PC-9 (cell line): ENCODE results near the gene COL4A6. TPM values are rescaled to one million over a fixed set of nuclear protein-coding genes. Genes with fewer than 3 reads are reported as not detected.

Experiments used
- BruUV-seq: library from RNA; stranded (reverse); fragments of 400-500 nt; replicated peaks from 2 replicates; lab custom pipeline; 2021; lab: Mats Ljungman, UMichigan
- CTCF ChIA-PET: fragments of 300-600 bp; sonication (Branson Sonifier 250); formaldehyde crosslinking; loops from one replicate; lab custom pipeline; 2022; ENCODE audit warnings: antibody characterized with exemption; lab: Charles Lee
- POLR2A ChIA-PET: fragments of 300-600 bp; sonication (Branson Sonifier 250); formaldehyde crosslinking; loops from one replicate; lab custom pipeline; 2022; ENCODE audit warnings: antibody characterized with exemption; ENCODE audit not compliant: unreplicated experiment; lab: Charles Lee
- DNase-seq, 2 experiments: peaks; one replicate each; pipeline versions ENCODE4 v3.0.0 to v3.0.0-alpha.2; 2015 to 2022; ENCODE audit warnings: mixed read lengths in 1 of 2
- H2AFZ ChIP-seq: fragments of 200-600 bp; sonication (generic); 2 replicates; pipeline ENCODE4 v1.8.1; 2017; ENCODE audit warnings: antibody characterized with exemption
- H3F3A ChIP-seq: fragments of 200-600 bp; sonication (generic); 2 replicates; pipeline ENCODE4 v1.8.1; 2017; ENCODE audit warnings: antibody characterized with exemption, mild to moderate bottlenecking, low read depth; ENCODE audit not compliant: insufficient read depth
- H3K27ac ChIP-seq: fragments of 200-600 bp; sonication (generic); 2 replicates; pipeline ENCODE4 v1.6.1; 2016; ENCODE audit warnings: mixed run types
- H3K27me3 ChIP-seq: fragments of 200-600 bp; sonication (generic); 2 replicates; pipeline ENCODE4 v1.6.1; 2016; ENCODE audit warnings: low read depth, mixed run types; ENCODE audit not compliant: insufficient read depth
- H3K36me3 ChIP-seq: fragments of 200-600 bp; sonication (generic); 2 replicates; pipeline ENCODE4 v1.6.1; 2016; ENCODE audit warnings: low read depth, mixed run types
- H3K4me1 ChIP-seq: fragments of 200-600 bp; sonication (generic); replicated peaks from 2 replicates; pipeline ENCODE4 v1.6.1; 2016; ENCODE audit warnings: mixed run types; ENCODE audit not compliant: insufficient read depth
- H3K4me2 ChIP-seq: fragments of 200-600 bp; sonication (generic); 2 replicates; pipeline ENCODE4 v1.6.1; 2017; ENCODE audit warnings: mixed run types
- H3K4me3 ChIP-seq: fragments of 200-600 bp; sonication (generic); 2 replicates; pipeline ENCODE4 v1.6.1; 2016; ENCODE audit warnings: mixed run types
- H3K79me2 ChIP-seq: fragments of 200-600 bp; sonication (generic); 2 replicates; pipeline ENCODE4 v1.6.1; 2017; ENCODE audit warnings: low read depth, mixed run types
- H3K9me2 ChIP-seq: fragments of 200-600 bp; sonication (generic); 2 replicates; pipeline ENCODE4 v1.8.1; 2017; ENCODE audit warnings: mild to moderate bottlenecking; ENCODE audit not compliant: insufficient read depth
- H3K9me3 ChIP-seq: fragments of 200-600 bp; sonication (generic); 2 replicates; pipeline ENCODE4 v1.8.1; 2016; ENCODE audit warnings: low read depth; ENCODE audit not compliant: insufficient read depth
- H4K20me1 ChIP-seq: fragments of 200-600 bp; sonication (generic); 2 replicates; pipeline ENCODE4 v1.8.1; 2017; ENCODE audit not compliant: insufficient read depth
- CTCF ChIP-seq: fragments of 200-600 bp; sonication (generic); conservative IDR thresholded peaks from 2 replicates; pipeline ENCODE4 v1.6.1; 2017; ENCODE audit warnings: mixed run types, antibody characterized with exemption, mild to moderate bottlenecking, moderate library complexity
- EZH2 ChIP-seq: fragments of 200-600 bp; sonication (generic); IDR thresholded peaks from 2 replicates; pipeline ENCODE4 v1.8.0; 2017; ENCODE audit warnings: antibody characterized with exemption, low read depth
- intact Hi-C: fragments of 100-400 bp; cut with micrococcal nuclease; formaldehyde crosslinking; loops from one replicate; pipeline ENCODE4 v1.10.0; 2022; ENCODE audit not compliant: unreplicated experiment
- total RNA-seq: library from RNA; stranded (reverse); gene quantifications from 2 replicates; pipeline ENCODE4 v1.2.3, GENCODE V29; 2021

COL4A6 gene
- total RNA-seq, 1 experiment from 2014 or later, result 15.5 TPM

- no peak overlapping the region for H3K4me2 ChIP-seq
- intact Hi-C loops, result no loop called here
- no peak for DNase-seq
- no peak overlapping the region for H2AFZ ChIP-seq
- H3K4me3 ChIP-seq, result no peak overlapping the region
- BruUV-seq, result no TSS peak
- no peaks in the 10 kb centered on the region for H3K9me3 ChIP-seq
- TF ChIP-seq CTCF (no peak), EZH2 (no peak)
- no peaks in the 10 kb centered on the region for H3K4me1 ChIP-seq
- no peaks in the 10 kb centered on the region for H4K20me1 ChIP-seq
- H3K27ac ChIP-seq, result no peak overlapping the region
- no peaks in the 10 kb centered on the region for H3K36me3 ChIP-seq
- H3K9me2 ChIP-seq, result no peaks in the 10 kb centered on the region
- no peaks in the 10 kb centered on the region for H3K79me2 ChIP-seq
- H3F3A ChIP-seq, result no peaks in the 10 kb centered on the region
- no peaks in the 10 kb centered on the region for H3K27me3 ChIP-seq
- ChIA-PET CTCF (no interaction called here), POLR2A (no interaction called here)
Measured at GRCh38 chrX:108160309-108160708, 277.9 kb downstream of the COL4A6 start.

- no TSS peak for BruUV-seq
- peak in 1 of 2 experiments; percentile 11 for DNase-seq
- TF ChIP-seq EZH2 (no peak), CTCF (no peak)
- no peaks in the 10 kb centered on the region for H3K4me1 ChIP-seq
- H3K27me3 ChIP-seq, result no peaks in the 10 kb centered on the region
- ChIA-PET CTCF (no interaction called here), POLR2A (no interaction called here)
- no peak overlapping the region for H3K4me2 ChIP-seq
- no peak overlapping the region for H3K27ac ChIP-seq
- H3K4me3 ChIP-seq, result no peak overlapping the region
- intact Hi-C loops, result no loop called here
- no peaks in the 10 kb centered on the region for H3K36me3 ChIP-seq
- no peaks in the 10 kb centered on the region for H3K79me2 ChIP-seq
- H2AFZ ChIP-seq, result no peak overlapping the region
- 0 out of 2 replicates have a peak, but pooled peaks cover 2% of the 10 kb centered on the region for H3K9me2 ChIP-seq
- no peaks in the 10 kb centered on the region for H4K20me1 ChIP-seq
- H3F3A ChIP-seq, result no peaks in the 10 kb centered on the region
- no peaks in the 10 kb centered on the region for H3K9me3 ChIP-seq
Measured at GRCh38 chrX:108159028-108159670, 279.1 kb downstream of the COL4A6 start.

- H3K9me3 ChIP-seq, result no peaks in the 10 kb centered on the region
- DNase-seq, result no peak
- H3F3A ChIP-seq, result no peaks in the 10 kb centered on the region
- TF ChIP-seq EZH2, result no peak
- no peak for TF ChIP-seq CTCF
- 0 out of 2 replicates have a peak, but pooled peaks cover 3% of the 10 kb centered on the region for H3K9me2 ChIP-seq
- H4K20me1 ChIP-seq, result no peaks in the 10 kb centered on the region
- no peaks in the 10 kb centered on the region for H3K79me2 ChIP-seq
- intact Hi-C loops, result no loop called here
- H3K36me3 ChIP-seq, result no peaks in the 10 kb centered on the region
- no peaks in the 10 kb centered on the region for H3K27me3 ChIP-seq
- H3K4me2 ChIP-seq, result no peak overlapping the region
- no peak overlapping the region for H3K27ac ChIP-seq
- no TSS peak for BruUV-seq
- CTCF ChIA-PET, result no interaction called here
- H2AFZ ChIP-seq, result no peak overlapping the region
- POLR2A ChIA-PET, result no interaction called here
- no peaks in the 10 kb centered on the region for H3K4me1 ChIP-seq
- no peak overlapping the region for H3K4me3 ChIP-seq
Measured at GRCh38 chrX:108157628-108158027, 280.6 kb downstream of the COL4A6 start.
